ENCODE results near the gene IPO11. TPM values are rescaled to one million over a fixed set of nuclear protein-coding genes. Genes with fewer than 3 reads are reported as not detected.

Gene IPO11
- total RNA-seq, 1 donor from 2014 or later: 96.0 TPM

GRCh38 chr5:62536783-62537182 lies 124.2 kb downstream of the IPO11 start:
- H3K27ac Mint-ChIP-seq (ENCODE audit: unreplicated experiment): no peak overlapping the region
- no peak overlapping the region for H3K4me3 Mint-ChIP-seq (ENCODE audit: unreplicated experiment)
- H3K27me3 Mint-ChIP-seq (ENCODE audit: unreplicated experiment): no peaks in the 10 kb centered on the region
- no peak for TF ChIP-seq CTCF (IDR thresholded peaks at IDR 0.05; ENCODE audit: unreplicated experiment)
- peaks cover 4% of the 10 kb centered on the region for H3K36me3 Mint-ChIP-seq (ENCODE audit: low read depth, unreplicated experiment)
- no peak for DNase-seq (ENCODE audit: low spot score)
- H3K4me1 Mint-ChIP-seq (ENCODE audit: unreplicated experiment): no peaks in the 10 kb centered on the region
- no peaks in the 10 kb centered on the region for H3K9me3 Mint-ChIP-seq (ENCODE audit: unreplicated experiment)

- Mint-ChIP-seq H3K4me3 (ENCODE audit: unreplicated experiment) (no peak overlapping the region), H3K36me3 (ENCODE audit: low read depth, unreplicated experiment) (no peaks in the 10 kb centered on the region), H3K27me3 (ENCODE audit: unreplicated experiment) (no peaks in the 10 kb centered on the region), H3K9me3 (ENCODE audit: unreplicated experiment) (no peaks in the 10 kb centered on the region), H3K27ac (ENCODE audit: unreplicated experiment) (no peak overlapping the region), H3K4me1 (ENCODE audit: unreplicated experiment) (no peaks in the 10 kb centered on the region)
- no peak for DNase-seq (ENCODE audit: low spot score)
- TF ChIP-seq CTCF (IDR thresholded peaks at IDR 0.05; ENCODE audit: unreplicated experiment): no peak
These were observed 125.7 kb downstream of the IPO11 start for GRCh38 chr5:62538017-62538942.

- no peak for TF ChIP-seq CTCF (IDR thresholded peaks at IDR 0.05; ENCODE audit: unreplicated experiment)
- no peak for DNase-seq (ENCODE audit: low spot score)
- Mint-ChIP-seq H3K27ac (ENCODE audit: unreplicated experiment) (no peak overlapping the region), H3K36me3 (ENCODE audit: low read depth, unreplicated experiment) (peaks cover 11% of the 10 kb centered on the region), H3K9me3 (ENCODE audit: unreplicated experiment) (no peaks in the 10 kb centered on the region), H3K27me3 (ENCODE audit: unreplicated experiment) (no peaks in the 10 kb centered on the region), H3K4me1 (ENCODE audit: unreplicated experiment) (no peaks in the 10 kb centered on the region), H3K4me3 (ENCODE audit: unreplicated experiment) (no peak overlapping the region)
These were observed 130.2 kb downstream of the IPO11 start for GRCh38 chr5:62542720-62543119.

GRCh38 chr5:62547945-62548630 lies 135.5 kb downstream of the IPO11 start:
- H3K9me3 Mint-ChIP-seq (ENCODE audit: unreplicated experiment): no peaks in the 10 kb centered on the region
- H3K4me1 Mint-ChIP-seq (ENCODE audit: unreplicated experiment): peaks cover 2% of the 10 kb centered on the region
- no peaks in the 10 kb centered on the region for H3K27me3 Mint-ChIP-seq (ENCODE audit: unreplicated experiment)
- no peak overlapping the region for H3K4me3 Mint-ChIP-seq (ENCODE audit: unreplicated experiment)
- TF ChIP-seq CTCF (IDR thresholded peaks at IDR 0.05; ENCODE audit: unreplicated experiment): no peak
- no peak for DNase-seq (ENCODE audit: low spot score)
- peaks cover 11% of the 10 kb centered on the region for H3K36me3 Mint-ChIP-seq (ENCODE audit: low read depth, unreplicated experiment)
- no peak overlapping the region for H3K27ac Mint-ChIP-seq (ENCODE audit: unreplicated experiment)

DNA sequence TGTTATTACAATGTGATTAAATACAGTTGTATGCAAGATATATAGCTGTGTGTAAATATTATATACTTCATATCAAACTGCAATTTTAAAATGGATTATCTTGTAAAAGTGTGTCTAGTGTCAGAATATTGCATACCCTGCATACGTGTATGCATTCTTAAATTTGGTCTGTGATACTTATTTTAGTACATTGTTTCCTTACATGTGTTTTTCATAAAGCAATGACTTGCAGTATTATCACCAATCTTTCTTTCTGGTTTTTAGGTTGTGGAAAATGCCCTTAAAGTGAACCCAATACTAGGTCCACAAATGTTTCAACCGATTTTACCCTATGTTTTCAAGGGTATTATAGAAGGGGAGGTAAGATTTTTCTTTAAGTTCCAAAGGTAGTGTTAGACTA lies 137.5 kb downstream of the IPO11 start:
- no peak for TF ChIP-seq CTCF (IDR thresholded peaks at IDR 0.05; ENCODE audit: unreplicated experiment)
- H3K9me3 Mint-ChIP-seq (ENCODE audit: unreplicated experiment): no peaks in the 10 kb centered on the region
- H3K27me3 Mint-ChIP-seq (ENCODE audit: unreplicated experiment): no peaks in the 10 kb centered on the region
- no peak for DNase-seq (ENCODE audit: low spot score)
- peaks cover 5% of the 10 kb centered on the region for H3K4me1 Mint-ChIP-seq (ENCODE audit: unreplicated experiment)
- no peak overlapping the region for H3K4me3 Mint-ChIP-seq (ENCODE audit: unreplicated experiment)
- H3K27ac Mint-ChIP-seq (ENCODE audit: unreplicated experiment): no peak overlapping the region
- H3K36me3 Mint-ChIP-seq (ENCODE audit: low read depth, unreplicated experiment): no peaks in the 10 kb centered on the region

Measured in endothelial cell (in vitro differentiated cells).